NCI-H1436 treated with DMSO at 0.1 percent for 48 hours (cell line): ENCODE results near the gene TTC9.

Source experiments
- DNase-seq: peaks from one replicate; lab custom pipeline; 2025; lab: John Stamatoyannopoulos, UW

Gene TTC9

GRCh38 chr14:70645892-70646291 lies 4.2 kb downstream of the TTC9 start:
- no peak for DNase-seq

- DNase-seq, result no peak
Observed at GRCh38 chr14:70646705-70647104, 5.0 kb downstream of the TTC9 start.

GRCh38 chr14:70648346-70648745 lies 6.6 kb downstream of the TTC9 start:
- DNase-seq, result no peak

- no peak for DNase-seq
Observed at GRCh38 chr14:70649803-70650202, 8.1 kb downstream of the TTC9 start.

- DNase-seq, result no peak
Observed at GRCh38 chr14:70651522-70651921, 9.8 kb downstream of the TTC9 start.

- no peak for DNase-seq
Observed at GRCh38 chr14:70652871-70653270, 11.2 kb downstream of the TTC9 start.

- DNase-seq, result no peak
Observed at GRCh38 chr14:70653662-70654061, 11.9 kb downstream of the TTC9 start.

GRCh38 chr14:70654632-70655031 lies 12.9 kb downstream of the TTC9 start:
- DNase-seq, result no peak

- no peak for DNase-seq
Observed at GRCh38 chr14:70655110-70655826, 13.6 kb downstream of the TTC9 start.

- no peak for DNase-seq
Observed at GRCh38 chr14:70658899-70659298, 17.2 kb downstream of the TTC9 start.

GRCh38 chr14:70660967-70661893 lies 19.5 kb downstream of the TTC9 start:
- DNase-seq, result no peak

- DNase-seq, result no peak
Observed at GRCh38 chr14:70662080-70662479, 20.4 kb downstream of the TTC9 start.

GRCh38 chr14:70662816-70663215 lies 21.1 kb downstream of the TTC9 start:
- DNase-seq, result no peak

GRCh38 chr14:70663707-70664179 lies 22.0 kb downstream of the TTC9 start:
- no peak for DNase-seq

- DNase-seq, result no peak
Observed at GRCh38 chr14:70664698-70665447, 23.2 kb downstream of the TTC9 start.

GRCh38 chr14:70665448-70666360 lies 24.0 kb downstream of the TTC9 start:
- DNase-seq, result no peak

GRCh38 chr14:70666361-70666686 lies 24.6 kb downstream of the TTC9 start:
- no peak for DNase-seq

- no peak for DNase-seq
Observed at GRCh38 chr14:70670992-70671651, 29.4 kb downstream of the TTC9 start.

- no peak for DNase-seq
Observed at GRCh38 chr14:70671652-70672644, 30.2 kb downstream of the TTC9 start.

GRCh38 chr14:70677341-70677740 lies 35.6 kb downstream of the TTC9 start:
- no peak for DNase-seq
